Adrenal gland (tissue), 5 donors: ENCODE data around the gene GLIS1.

ENCODE experiments used
- POLR2A ChIP-seq, 2 donors: fragments of 450-650 bp; IDR thresholded peaks; one replicate each; pipeline ENCODE4 v1.6.1; 2017; ENCODE audit warnings: antibody characterized with exemption in 2 of 2, mild to moderate bottlenecking in 2 of 2, moderate library complexity in 1 of 2
- TF ChIP-seq, protein P1 (sequence below), 6 experiments: fragments of 450-650 bp in 4 of 6; fragments of 200-600 bp in 2 of 6; sonication (generic) in 1 of 6; IDR thresholded peaks; 1 replicate in 5 of 6; 2 replicates in 1 of 6; pipeline versions ENCODE4 v1.5.1 to v1.8.0; 2016 to 2021; ENCODE audit warnings: antibody characterized with exemption in 6 of 6, mild to moderate bottlenecking in 2 of 6, moderate library complexity in 1 of 6
- donor health status: DM: no; HTN: no; CAD: no.

DNA sequence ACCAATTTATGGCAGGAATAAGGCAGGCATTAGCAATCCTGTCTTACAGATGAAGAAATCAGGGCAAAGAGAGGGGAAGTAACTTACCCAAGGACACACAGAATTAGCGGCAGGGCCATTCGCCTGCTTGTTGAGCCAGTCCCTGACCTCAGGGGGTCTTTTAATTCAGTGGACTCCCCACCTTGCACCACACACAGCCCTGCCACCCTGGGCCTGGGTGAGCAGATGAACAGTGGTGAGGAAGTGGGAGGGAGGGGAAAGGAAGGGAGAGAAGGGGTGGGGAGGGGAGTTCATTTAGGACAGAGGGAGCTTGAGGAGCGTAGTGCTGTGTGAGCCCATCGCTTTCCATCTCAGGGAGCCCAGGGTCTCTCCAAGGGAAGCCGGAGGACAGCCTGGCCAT, 34.7 kb downstream of the GLIS1 start:
- TF ChIP-seq, protein P1, sequence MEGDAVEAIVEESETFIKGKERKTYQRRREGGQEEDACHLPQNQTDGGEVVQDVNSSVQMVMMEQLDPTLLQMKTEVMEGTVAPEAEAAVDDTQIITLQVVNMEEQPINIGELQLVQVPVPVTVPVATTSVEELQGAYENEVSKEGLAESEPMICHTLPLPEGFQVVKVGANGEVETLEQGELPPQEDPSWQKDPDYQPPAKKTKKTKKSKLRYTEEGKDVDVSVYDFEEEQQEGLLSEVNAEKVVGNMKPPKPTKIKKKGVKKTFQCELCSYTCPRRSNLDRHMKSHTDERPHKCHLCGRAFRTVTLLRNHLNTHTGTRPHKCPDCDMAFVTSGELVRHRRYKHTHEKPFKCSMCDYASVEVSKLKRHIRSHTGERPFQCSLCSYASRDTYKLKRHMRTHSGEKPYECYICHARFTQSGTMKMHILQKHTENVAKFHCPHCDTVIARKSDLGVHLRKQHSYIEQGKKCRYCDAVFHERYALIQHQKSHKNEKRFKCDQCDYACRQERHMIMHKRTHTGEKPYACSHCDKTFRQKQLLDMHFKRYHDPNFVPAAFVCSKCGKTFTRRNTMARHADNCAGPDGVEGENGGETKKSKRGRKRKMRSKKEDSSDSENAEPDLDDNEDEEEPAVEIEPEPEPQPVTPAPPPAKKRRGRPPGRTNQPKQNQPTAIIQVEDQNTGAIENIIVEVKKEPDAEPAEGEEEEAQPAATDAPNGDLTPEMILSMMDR (IDR thresholded peaks at IDR 0.05): no peak
- TF ChIP-seq POLR2A (IDR thresholded peaks at IDR 0.05): no peak
